BJ (cell line): ENCODE measurements around the gene NPR1. TPM values are rescaled to one million over a fixed set of nuclear protein-coding genes. Genes with fewer than 3 reads are reported as not detected.
A peak's percentile ranks its signal among the peaks of the same experiment; 100 is the strongest.

Source experiments
- CTCF ChIA-PET: fragments of 350-600 bp; formaldehyde crosslinking; extraction: SDS; loops from one replicate; lab custom pipeline; 2021; ENCODE audit warnings: antibody characterized with exemption, inconsistent platforms; lab: Yijun Ruan, JAX
- POLR2A ChIA-PET: fragments of 300-600 bp; sonication (Branson Sonifier 250); formaldehyde crosslinking; extraction: SDS; loops from one replicate; lab custom pipeline; 2021; ENCODE audit warnings: antibody characterized with exemption; lab: Charles Lee
- DNase-seq: peaks from one replicate; pipeline ENCODE4 v3.0.0-alpha.2; 2011; ENCODE audit warnings: low read depth
- H3K27me3 ChIP-seq: 2 replicates; pipeline ENCODE4 v1.6.0; 2011; ENCODE audit warnings: low read length; ENCODE audit not compliant: control insufficient read depth, insufficient read depth
- H3K36me3 ChIP-seq: 2 replicates; pipeline ENCODE4 v1.5.1; 2011; ENCODE audit warnings: low read length; ENCODE audit not compliant: control insufficient read depth, insufficient read depth
- H3K4me3 ChIP-seq: 2 replicates; pipeline ENCODE4 v1.5.1; 2011; ENCODE audit warnings: low read depth, mild to moderate bottlenecking, control low read depth, low read length
- polyA plus RNA-seq: library from polyadenylated mRNA; depleted of rRNA; stranded (reverse); fragments of >200 nt; gene quantifications from 2 replicates; pipeline ENCODE4 v1.2.3, GENCODE V29; 2011
- TF ChIP-seq, protein P1 (sequence below): IDR thresholded peaks from 2 replicates; pipeline ENCODE4 v1.5.1; 2011; ENCODE audit warnings: low read depth, mild to moderate bottlenecking, control low read depth, inconsistent platforms, low read length, moderate library complexity; ENCODE audit not compliant: insufficient read depth

Gene NPR1
- polyA plus RNA-seq, 1 experiment = 0.02 TPM

DNA sequence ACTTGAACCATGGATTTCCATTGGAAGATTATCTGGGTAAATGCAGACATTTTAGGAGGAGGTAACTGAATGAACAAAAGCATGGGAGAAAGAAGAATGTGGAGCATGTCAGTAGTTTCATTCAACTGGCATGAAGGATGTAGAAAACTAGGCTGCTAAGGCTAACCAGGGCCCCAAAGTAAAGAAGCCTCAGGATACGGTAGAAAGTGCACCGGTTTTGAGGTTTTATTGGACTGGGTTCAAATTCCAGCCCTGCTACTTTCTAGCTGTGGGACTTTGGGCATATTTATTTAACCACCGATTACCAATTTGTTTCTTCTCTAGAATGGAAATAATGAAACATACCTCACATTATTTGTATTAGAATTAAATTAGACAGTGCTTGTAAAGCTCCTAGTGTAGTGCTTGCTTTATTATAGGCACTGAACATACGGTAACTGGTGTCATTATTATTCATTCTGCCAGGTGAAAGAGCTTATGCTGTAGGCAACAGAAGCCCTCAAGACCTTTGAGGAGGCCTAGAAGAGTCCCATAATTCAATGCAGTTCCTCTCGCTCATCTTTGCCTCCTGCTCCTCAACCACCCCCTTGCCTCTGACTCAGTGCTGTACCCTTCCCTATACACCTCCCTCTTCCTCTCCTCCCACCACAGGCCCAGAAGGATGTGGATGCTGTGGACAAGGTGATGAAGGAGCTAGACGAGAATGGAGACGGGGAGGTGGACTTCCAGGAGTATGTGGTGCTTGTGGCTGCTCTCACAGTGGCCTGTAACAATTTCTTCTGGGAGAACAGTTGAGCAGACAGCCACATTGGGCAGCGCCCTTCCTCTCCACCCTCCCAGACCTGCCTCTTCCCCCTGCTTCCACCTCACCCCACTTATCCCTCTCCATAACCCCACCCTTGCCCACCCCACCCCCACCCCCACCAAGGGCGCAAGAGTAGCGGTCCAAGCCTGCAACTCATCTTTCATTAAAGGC is 47.2 kb upstream of the NPR1 start:
- Histone ChIP-seq H3K27me3 (no peaks in the 10 kb centered on the region), H3K36me3 (peaks cover under 1% of the 10 kb centered on the region), H3K4me3 (no peak overlapping the region)
- CTCF ChIA-PET = interaction anchor here (0.5 to 9.0 kb wide), 4 partner anchors 16 to 134 kb away, joined by 3 to 148 read pairs (median 3); partner anchors contain the start of genes NPR1, S100A14 and S100A16
- POLR2A ChIA-PET = interaction anchor here (0.5 kb wide), 1 partner anchor 97 kb away, joined by 13 read pairs; the partner anchor contains the start of gene INTS3
- DNase-seq = no peak
- TF ChIP-seq, protein P1, sequence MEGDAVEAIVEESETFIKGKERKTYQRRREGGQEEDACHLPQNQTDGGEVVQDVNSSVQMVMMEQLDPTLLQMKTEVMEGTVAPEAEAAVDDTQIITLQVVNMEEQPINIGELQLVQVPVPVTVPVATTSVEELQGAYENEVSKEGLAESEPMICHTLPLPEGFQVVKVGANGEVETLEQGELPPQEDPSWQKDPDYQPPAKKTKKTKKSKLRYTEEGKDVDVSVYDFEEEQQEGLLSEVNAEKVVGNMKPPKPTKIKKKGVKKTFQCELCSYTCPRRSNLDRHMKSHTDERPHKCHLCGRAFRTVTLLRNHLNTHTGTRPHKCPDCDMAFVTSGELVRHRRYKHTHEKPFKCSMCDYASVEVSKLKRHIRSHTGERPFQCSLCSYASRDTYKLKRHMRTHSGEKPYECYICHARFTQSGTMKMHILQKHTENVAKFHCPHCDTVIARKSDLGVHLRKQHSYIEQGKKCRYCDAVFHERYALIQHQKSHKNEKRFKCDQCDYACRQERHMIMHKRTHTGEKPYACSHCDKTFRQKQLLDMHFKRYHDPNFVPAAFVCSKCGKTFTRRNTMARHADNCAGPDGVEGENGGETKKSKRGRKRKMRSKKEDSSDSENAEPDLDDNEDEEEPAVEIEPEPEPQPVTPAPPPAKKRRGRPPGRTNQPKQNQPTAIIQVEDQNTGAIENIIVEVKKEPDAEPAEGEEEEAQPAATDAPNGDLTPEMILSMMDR = no peak

- H3K4me3 ChIP-seq = peak overlapping the region; percentile 10; the same call in 1 of the 2 replicates
- peaks cover 11% of the 10 kb centered on the region for H3K36me3 ChIP-seq
- ChIA-PET POLR2A (interaction anchor here (0.6 to 1.5 kb wide), 4 partner anchors 19 to 100 kb away, joined by 3 to 8 read pairs (median 5); partner anchors contain the start of genes S100A16 and S100A6), CTCF (interaction anchor here (0.5 to 2.0 kb wide), 8 partner anchors 10 to 123 kb away, joined by 3 to 17 read pairs (median 5); partner anchors contain the start of gene S100A14)
- TF ChIP-seq, protein P1 = no peak
- DNase-seq = no peak
- no peaks in the 10 kb centered on the region for H3K27me3 ChIP-seq
Observed at GRCh38 chr1:153633161-153633753, 45.2 kb upstream of the NPR1 start.

DNA sequence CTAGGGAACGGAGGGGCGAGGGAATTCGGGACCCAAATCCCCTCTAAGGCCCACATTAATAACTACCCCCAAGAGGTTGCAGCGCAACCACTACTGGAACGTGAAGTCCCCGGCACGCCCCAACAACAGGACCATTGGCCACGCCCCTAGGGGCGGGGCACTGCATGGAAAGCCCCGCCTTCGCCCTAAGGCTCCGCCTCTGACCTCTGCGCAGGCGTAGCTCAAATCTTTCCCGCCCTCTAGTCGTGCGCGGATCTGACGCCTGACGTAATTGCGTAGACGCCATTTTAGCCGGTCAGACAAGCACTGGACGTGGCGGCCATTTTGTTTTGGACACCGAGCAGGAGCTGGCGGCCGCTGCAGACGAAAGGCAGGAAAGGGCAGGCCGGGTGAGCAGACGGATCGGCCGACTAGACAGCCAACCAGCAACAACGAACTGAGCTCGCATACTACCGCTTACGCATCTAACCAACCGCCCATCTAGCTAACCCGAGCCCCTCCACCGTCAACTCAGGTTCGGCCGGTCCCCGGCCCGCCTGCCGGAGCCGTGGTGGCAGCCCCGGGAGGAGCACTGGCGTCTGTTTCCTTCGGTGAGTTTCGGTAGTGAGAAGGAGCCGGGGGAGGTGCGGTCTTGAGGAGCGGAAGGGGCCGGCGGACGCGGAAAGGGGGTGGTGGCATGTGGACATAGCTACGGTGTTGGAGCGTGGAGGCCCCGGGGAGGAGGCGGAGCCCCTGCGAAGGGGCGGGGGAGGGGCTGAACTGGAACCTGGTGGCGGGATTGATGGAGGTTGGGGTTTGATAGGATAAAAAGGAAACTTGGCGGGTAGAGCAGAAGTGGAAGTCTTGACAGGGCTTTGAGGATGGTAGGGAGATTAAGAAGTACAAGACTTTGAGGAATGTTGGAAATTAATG is 44.5 kb upstream of the NPR1 start, which contains the start of gene CHTOP:
CHTOP (plus strand) TSS at position 313 of the 912 bp plus-strand sequence. CDS start 2,523 bp downstream, outside the sequence.
- peak; percentile 88 for DNase-seq
- Histone ChIP-seq H3K36me3 (peaks cover 12% of the 10 kb centered on the region), H3K4me3 (peak within 1 kb of the TSS; percentile 80), H3K27me3 (no peaks in the 10 kb centered on the region)
- CTCF ChIA-PET = interaction anchor here (0.5 to 2.0 kb wide), 15 partner anchors 8 to 124 kb away, joined by 3 to 17 read pairs (median 4); partner anchors contain the start of gene S100A14
- POLR2A ChIA-PET = interaction anchor here (0.6 to 1.5 kb wide), 5 partner anchors 13 to 101 kb away, joined by 3 to 8 read pairs (median 5); partner anchors contain the start of genes S100A16 and S100A6
- TF ChIP-seq, protein P1 = no peak; the same call in 1 of the 2 replicates

GRCh38 chr1:153635872-153636271 is 42.6 kb upstream of the NPR1 start:
- DNase-seq = no peak
- peaks cover 16% of the 10 kb centered on the region for H3K36me3 ChIP-seq
- CTCF ChIA-PET = interaction anchor here (0.6 to 1.4 kb wide), 3 partner anchors 15 to 284 kb away, joined by 3 to 4 read pairs (median 3); no protein-coding TSS in a partner anchor

More at GRCh38 chr1:153635872-153636271, 42.6 kb upstream of the NPR1 start:
- TF ChIP-seq, protein P1 = no peak
- Histone ChIP-seq H3K27me3 (no peaks in the 10 kb centered on the region), H3K4me3 (no peak overlapping the region)
- POLR2A ChIA-PET = interaction anchor here (0.5 kb wide), 1 partner anchor 36 kb away, joined by 5 read pairs; no protein-coding TSS in a partner anchor
